Ammon's horn (tissue), 1 donor: ENCODE measurements around the gene PRPF4.
"Not testable (repeated sequence)": the region's sequence is repeated elsewhere in the genome, so short reads cannot be mapped to it uniquely, and the experiment has no call there.

Experiments
- DNase-seq: peaks from one replicate; pipeline ENCODE4 v3.0.0-alpha.2; 2016; ENCODE audit warnings: low spot score

The PRPF4 gene

DNA sequence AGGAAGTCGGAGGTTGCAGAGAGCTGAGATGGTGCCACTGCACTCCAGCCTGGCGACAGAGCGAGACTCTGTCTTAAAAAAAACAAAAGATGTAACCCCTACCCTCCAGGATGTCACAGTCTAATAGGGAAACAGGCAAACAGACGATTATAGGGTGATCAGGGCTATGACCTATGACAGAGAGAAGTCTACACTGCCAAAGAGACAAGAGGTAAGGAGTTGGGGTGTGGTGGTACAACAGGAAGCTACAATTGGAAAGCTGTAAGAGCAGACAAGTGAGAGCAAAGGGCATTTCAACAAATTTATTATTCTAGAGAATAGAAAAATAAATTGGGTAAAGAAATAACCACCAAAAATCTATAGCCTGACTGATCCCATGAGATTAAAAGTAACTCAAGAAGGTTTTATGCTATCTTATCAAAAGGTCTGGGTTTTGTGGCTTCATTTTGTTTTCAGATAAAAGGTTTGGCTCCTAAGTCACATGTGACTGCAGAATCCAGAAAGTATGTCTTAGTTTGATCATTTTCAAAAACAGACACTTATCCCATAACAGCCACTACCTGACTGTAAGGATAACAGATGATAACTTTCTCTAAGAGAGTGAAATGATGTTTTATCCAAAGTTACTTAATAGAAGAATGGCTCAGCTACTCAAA lies 7.4 kb upstream of the PRPF4 start:
- no peak for DNase-seq

DNA sequence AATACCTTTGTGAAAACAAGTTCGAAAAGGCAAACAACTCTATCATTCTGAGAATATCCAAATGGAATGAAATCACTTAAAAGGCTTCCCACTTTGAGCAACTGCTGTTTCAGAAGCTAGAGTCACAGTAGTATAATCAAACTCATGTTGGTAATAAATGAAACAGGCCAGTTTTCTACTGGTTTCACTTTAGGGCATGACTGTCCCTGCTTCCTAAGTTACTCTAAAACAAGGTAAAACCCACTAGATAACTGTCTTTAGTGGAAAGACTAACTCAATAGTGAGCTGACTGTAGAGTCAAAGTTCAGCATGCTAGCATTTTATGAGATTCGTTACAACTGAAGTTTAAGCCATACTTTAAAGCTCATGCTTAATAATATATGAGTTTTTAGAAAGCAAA lies 6.1 kb upstream of the PRPF4 start:
- DNase-seq: no peak

DNA sequence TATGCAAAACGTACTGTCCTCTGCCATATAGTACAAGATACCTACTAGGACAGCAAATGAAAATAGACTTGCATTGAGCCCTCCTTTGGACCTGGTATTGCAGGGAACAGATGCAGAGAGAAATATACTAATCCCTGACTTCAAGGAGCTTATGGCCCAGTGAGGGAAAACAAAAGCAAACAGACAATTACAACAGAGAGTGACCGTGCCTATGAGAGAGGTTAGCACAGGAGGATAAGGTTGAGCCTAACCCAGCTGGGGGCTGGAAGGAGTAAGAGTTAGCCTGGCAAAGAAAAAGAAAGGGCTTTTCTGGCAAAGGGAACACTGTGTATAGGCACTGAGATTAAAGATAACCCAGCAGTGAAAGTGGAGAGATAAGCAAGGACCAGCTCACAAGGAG lies 5.6 kb upstream of the PRPF4 start:
- DNase-seq: no peak

GRCh38 chr9:113274474-113275156 lies 843 bp upstream of the PRPF4 start:
- DNase-seq: peak; percentile 47

DNA sequence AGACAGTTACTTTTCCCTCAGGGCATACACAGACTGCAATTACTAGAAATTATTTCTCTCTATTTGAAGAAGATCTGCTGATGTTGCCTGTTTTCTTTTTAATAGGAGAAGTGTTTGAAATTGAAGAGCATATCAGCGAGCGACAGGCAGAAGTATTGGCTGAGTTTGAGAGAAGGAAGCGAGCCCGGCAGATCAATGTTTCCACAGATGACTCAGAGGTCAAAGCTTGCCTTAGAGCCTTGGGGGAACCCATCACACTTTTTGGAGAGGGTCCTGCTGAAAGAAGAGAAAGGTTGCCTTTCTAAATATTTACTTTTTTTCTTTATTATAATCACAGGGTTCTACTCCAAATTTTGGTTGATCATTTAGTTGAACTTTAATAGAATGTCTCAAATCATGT lies 3.4 kb downstream of the PRPF4 start:
- DNase-seq: no peak

GRCh38 chr9:113281356-113281755 lies 5.9 kb downstream of the PRPF4 start:
- DNase-seq: no peak

DNA sequence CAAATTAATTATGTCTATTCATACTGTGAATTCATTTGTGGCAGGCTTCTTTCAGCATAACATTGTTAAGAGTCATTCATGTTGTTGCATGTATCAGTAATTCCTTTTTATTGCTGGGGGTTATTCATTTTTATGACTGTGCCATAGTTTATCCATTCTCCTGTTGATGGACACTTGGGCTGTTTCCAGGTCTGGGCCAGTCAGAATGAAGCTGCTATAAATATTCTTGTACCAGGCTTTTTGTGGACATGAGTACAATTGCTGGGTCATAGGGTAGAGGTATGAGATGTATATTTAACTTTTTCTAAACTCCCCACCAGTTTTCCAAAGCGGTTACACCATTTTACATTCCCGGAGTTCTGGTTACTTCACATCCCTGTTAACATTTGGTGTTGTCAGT lies 13.6 kb downstream of the PRPF4 start:
- no peak for DNase-seq

DNA sequence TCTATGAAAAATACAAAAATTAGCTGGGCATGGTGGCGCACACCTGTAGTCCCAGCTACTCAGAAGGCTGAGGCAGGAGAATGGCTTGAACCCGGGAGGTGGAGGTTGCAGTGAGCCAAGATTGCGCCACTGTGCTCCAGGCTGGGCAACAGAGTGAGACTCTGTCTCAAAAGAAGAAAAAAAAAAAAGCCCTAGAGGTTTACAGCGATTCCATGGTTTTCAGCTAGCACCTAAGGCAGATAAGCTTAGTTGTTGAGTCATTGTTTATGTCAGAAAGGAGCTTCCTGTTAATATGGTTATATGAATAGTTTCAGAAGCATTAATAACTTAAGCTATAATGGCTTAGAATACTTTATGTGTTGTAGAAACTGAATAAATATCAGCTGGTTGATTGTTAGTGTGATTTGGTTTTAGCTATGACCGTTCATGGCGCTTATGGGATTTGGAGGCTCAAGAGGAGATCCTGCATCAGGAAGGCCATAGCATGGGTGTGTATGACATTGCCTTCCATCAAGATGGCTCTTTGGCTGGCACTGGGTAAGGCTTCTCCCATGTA lies 14.7 kb downstream of the PRPF4 start:
- DNase-seq: no peak

DNA sequence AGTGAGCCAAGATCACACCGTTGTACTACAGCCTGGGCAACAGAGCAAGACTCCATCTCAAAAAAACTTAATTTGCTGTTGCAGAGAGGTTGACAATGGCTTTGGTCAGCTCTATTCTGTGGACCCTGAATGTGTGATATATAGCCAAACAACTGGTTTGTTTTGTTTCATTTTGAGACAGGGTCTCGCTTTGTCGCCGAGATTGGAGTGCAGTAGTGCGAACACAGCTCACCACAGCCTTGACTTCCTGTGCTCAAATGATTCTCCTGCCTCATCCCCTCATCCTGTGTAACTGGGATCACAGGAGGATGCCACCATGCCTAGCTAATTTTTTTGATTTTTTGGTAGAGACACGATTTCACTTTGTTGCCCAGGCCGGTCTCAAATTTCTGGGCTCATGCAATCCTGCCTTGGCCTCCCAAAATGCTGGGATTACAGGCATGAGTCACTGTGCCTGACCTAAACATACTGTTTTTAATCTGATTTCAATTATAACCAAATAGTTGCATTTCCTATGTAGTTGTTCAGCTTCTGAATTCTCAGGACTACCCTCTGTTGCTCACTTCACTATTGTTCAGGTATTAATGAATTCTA lies 17.9 kb downstream of the PRPF4 start:
- no peak for DNase-seq

DNA sequence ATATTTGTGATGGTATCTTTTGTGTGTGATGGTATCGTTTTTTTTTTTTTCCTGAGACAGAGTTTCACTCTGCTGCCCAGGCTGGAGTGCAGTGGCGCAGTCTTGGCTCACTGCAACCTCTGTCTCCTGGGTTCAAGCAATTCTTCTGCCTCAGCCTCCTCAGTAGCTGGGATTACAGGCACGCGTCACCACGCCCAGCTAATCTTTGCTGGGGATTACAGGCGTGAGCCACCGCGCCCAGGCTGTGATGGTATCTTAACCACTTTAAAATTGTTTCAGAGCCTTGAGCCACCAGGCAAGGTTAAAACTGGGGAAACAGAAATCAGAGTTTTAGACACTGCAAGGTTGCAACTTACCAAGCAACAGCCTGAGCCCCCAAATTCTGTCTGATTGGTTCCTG lies 20.8 kb downstream of the PRPF4 start:
- DNase-seq: not testable (repeated sequence)

DNA sequence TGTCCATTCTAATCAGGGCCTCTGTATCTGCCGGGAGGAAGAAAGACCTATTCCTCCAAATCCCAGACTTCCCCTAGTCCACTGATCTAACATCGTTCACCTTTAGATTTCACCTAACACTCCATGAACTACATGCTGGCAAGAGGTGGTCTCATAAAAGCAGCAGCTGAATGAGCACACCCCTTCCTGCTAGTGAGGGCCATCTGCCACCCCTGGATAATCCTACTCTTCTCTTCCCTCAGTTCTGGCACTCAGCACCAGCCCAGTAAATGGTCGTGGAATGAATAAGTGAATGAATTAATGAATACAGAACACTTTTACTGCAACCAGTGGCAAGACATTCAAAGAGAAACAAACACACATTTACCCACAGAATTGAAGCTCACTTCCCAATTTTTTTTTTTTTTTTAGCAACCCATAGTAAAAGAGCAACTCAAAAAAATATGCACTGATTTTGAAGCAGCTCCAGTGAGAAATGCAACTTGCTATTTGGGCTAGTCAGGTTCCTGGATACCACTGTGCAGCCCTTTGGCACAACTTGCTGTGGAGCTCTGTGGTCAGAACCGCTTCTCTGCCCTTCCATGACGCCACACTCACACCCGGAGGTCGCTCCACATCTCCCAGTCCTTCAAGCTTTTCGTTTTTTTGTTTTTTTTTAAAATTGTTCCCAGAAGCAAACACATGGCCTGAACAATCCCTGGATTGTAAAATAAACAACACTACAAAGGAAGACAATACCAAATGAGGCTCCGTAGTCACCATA lies 21.5 kb downstream of the PRPF4 start:
- DNase-seq: no peak

GRCh38 chr9:113298311-113298710 lies 22.9 kb downstream of the PRPF4 start:
- no peak for DNase-seq

- DNase-seq: no peak
Measured at GRCh38 chr9:113298924-113299770, 23.7 kb downstream of the PRPF4 start.

GRCh38 chr9:113299800-113300292 lies 24.4 kb downstream of the PRPF4 start:
- DNase-seq: peak; percentile 38

DNA sequence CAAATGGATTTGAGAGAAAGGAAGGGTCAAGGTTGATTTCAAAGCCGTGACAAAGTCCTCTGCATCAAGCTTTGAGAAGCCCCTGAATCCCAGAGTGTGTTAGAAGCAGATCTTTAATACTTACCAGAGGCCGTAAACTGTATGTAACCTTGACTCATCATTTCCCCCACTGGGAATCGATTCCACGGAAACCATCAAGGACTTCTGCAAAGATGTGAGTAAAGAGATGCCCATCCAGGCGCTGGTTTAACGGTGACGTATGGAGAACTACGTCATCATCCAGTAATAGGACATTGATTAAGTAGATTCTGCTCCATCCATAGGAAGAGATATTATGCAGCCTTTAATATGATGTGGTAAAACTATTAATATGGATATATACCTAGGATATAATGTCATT lies 26.1 kb downstream of the PRPF4 start:
- no peak for DNase-seq

DNA sequence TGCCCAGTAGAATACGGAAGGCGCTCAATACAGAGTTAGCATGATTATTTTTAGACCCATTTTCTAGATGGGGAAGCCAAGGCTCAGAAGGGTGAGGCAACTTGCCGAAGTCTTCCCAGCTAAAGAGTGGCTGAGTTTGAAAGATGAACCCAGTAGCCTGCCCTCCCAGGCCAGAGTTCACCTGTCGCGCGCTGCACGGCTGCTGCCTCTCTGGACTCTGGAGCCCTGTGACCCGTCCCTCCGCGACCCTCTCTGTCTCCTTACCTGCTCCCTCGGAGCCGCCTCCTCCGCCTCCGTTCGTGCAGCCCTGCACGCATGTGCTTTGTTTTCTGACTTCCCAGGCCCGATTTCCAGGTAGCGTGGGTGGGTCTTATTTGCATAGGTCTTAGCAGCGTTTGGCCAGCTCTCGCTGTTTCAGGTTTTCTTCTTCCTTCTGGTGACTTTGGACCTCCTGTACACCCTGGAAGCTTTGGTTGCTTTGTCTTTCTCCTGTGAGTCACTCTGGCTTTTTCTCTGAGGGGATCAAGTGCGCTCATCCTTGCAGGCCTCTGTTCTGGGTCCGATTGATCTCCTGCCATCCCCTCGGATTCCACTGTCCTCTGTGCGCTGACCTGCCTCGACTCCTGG lies 27.4 kb downstream of the PRPF4 start, which contains the start of gene RNF183:
Gene RNF183, minus strand, starts transcription at position 585 of the 627 bp plus-strand sequence. CDS start 5,192 bp downstream, outside the sequence.
- no peak for DNase-seq

DNA sequence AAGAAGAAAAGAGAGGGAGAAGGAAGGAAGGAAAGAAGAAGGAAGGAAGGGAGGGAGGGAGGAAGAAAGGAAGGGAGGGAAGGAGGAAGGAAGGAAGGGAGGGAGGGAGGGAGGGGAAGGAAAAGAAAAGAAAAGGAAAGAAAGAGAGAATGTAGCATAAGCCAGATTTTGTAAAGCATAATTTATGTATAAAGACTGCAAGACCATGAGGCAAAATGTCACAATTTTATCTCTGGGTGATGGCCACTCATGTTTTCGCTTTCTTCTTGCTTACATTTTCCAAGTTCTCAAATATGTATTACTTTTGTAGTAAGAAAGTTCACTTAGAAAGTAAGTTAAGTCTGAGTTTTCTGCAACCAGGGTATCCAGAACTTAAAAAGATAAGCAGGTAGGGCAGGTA lies 31.1 kb downstream of the PRPF4 start:
- no peak for DNase-seq

DNA sequence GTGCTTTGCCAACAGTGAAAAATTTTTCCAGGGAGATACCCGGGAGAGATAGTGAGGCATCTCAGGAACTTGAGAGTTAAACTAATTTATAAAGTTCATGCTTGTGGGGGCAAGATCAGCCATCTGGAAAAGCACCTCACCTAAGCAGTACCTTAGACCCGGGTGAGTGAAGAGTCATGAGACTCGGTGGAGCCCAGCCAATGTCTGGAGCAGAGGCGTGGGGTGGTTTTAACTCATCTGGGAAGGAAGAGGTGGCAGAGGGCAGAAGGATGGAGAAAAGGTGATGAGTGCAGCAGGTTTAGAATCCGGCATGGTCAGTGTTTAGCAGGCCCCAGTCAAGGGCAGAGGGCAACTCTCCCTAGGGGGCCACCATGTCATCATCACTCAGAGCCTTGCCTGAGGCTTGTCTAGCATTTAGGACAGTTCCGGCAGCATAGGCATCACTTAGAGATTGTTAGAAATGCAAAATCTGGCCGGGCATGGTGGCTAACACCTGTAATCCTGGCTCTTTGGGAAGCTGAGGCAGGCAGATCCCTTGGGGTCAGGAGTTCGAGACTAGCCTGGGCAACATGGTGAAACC lies 32.0 kb downstream of the PRPF4 start:
- no peak for DNase-seq

DNA sequence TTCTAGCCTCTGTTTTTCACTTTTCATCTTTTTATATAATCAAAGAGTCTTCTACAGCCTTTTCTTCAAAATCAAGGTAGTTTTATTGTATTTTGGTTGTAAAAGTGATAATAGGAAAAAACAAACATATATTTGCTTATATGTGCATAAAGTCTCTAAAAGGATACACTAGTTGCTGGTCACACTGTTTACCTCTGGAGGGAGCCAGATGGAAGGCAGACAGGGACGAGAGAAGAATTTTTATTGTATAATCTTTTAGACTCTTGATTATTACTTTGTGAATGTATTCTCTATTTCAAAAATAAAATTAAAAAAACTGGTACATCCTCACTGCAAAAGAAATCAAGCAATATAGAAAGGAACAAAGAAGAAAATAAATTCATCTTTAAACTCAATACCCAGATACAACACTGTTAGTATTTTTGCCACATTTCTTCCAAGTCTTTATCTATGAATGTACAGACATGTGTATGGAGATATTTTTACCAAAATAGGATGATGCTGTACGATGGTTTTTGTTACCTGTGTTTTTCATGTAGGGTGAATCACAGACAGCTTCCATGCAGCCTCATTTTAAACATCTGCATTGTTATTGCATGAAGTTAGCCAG lies 33.9 kb downstream of the PRPF4 start:
- peak; percentile 69 for DNase-seq

DNA sequence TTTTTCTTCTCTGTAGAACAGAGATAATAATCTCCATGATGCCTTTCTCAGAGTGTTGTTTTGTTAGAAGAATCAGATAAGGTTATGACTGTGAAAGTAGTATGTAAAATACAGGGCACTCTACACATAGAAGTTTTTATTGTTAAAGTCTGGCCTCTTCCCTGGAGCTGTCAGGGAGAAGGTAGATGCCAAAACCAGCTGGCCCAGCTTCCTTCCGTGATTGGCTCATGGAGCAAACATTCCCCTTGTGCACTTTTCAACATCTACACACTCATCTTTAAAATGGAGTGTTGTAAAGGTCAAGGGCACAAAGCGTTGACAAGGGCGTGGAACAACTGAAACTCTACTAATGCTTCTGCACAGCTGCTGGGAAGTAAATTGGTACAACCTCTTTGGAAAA lies 35.1 kb downstream of the PRPF4 start:
- no peak for DNase-seq
